HPDE6-E6E7 (cell line): ENCODE measurements around the gene MTHFSD.

ENCODE experiments used
- DNase-seq: peaks from one replicate; pipeline ENCODE4 v3.0.0; 2011; ENCODE audit warnings: missing footprints; ENCODE audit errors: extremely low spot score

MTHFSD gene

DNA sequence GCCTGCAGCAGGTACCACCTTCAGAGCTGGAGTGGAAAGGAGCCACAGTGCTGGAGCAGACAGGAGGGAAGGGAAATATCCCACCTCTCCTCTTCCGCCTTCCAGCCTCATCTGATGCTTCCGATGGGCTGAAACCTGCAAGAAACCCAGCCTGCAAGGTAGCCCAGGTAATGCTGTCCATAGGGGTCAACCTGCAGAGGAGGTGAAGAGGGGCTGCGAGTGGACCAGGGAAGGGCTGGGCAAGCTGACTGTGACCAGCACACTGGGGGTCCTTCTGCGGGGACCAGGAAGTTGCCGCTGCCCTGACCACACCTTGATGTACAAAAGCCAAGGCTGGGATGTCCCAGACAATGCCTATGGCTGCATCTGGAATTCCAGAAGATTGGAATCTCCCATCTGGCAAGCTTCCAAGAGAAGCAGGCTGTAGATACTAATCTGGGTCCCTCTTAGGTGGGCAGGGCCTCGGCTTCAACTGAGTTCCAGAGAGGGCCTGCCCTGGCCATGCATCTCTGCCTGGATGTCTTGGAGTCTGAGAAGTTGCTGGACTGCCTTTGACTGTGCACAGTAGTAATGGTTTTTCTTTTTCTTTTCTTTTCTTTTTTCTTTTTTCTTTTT, 29.1 kb upstream of the MTHFSD start:
- no peak for DNase-seq

DNA sequence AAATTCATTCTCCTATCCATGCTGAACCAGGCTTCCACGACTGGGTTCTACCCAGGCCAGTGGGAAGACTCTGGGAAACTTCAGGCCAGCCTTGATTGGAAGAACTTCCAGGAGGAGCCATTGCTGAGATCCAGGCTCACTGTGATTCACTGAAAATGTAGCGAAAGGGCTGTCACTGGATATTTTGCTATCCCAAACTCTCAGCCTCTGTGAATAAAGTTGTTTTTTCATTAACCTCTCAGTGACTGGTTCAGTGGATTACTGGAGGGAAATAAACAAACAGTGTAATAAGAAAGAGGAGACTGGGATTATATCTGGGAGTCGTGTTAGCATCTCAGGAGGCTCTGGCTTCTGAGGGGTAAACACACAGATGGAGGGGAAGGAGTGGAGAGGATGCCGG, 26.4 kb upstream of the MTHFSD start:
- DNase-seq = no peak

DNA sequence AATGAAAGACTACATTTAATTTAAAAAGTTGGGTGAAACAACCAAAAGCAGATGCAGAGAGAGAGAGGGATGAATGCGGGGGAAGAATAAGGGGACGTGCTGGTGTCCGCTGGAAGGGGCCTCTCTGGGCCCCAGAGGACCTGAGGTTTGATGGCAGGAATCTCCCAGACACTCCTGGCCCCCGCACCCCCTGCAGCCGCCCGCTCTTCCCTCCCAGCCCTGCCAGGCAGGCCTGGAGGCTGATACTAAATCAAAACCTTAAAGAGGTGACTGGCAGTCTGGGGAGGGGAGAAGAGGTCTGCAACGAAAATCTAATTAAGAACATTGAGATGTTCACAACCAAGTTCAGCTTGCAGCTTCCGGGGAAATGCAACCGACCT, 25.7 kb upstream of the MTHFSD start:
- no peak for DNase-seq

DNA sequence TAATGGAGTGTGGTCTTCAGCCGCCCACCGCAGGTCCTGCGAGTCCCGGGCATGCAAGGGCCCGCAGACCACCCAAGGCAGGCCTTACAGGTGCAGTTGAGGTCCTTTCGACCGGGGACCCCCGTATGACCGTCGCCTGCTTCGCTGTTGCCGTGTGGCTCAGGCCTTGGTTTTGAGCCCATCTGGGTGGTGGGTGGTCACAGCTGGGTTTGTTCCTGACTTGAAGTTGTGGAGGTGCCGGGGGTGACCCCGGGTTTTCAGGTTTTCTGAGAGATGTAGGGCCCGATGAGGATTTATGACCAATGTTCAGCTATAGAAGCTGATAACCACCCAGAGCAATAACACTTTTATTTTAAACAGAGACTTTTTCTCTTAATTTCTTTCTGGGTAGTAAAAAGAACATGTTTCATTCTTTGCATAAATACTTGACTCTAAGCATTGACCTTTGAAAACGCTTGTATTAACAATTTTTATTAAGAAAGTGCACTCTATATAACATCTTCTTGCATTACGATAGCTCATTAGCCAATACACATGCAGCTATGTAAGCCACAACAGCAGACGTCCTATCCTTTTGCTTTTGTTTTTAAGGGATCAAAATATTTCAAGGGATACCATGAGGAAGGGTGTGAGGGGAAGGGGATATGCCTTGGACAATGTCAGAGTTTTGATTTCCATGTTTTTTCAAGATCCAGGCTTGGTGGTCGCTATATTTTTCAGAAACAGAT, 25.2 kb upstream of the MTHFSD start:
- no peak for DNase-seq

DNA sequence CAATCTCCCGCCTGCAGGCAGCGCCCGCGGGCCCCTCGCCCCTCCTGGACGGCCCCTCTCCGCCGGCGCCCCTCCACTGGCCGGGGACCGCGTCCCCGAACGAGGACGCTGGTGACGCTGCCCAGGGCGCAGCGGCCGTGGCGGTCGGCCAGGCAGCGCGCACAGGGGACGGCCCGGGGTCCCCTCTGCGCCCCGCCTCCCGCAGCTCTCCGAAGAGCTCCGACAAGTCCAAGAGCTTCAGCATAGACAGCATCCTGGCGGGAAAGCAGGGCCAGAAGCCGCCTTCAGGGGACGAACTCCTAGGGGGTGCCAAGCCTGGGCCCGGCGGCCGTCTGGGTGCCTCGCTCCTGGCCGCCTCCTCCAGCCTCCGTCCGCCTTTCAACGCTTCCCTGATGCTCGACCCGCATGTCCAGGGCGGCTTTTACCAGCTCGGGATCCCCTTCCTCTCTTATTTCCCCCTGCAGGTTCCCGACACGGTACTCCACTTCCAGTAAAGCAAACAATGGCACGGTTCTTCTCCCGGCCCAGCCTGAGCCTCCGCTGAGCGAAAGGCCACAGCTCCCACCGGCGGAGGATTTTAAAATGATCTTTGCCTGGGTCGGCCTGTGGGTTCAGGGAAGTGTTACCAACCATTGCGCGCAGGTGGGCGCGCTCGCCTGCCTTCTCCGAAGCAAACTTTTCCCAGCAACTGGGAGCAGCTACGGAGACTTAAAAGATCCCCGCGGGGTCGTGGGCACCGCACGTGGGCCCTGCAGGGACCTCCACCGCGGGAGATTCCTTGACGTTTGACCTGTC, 24.4 kb upstream of the MTHFSD start:
- no peak for DNase-seq

DNA sequence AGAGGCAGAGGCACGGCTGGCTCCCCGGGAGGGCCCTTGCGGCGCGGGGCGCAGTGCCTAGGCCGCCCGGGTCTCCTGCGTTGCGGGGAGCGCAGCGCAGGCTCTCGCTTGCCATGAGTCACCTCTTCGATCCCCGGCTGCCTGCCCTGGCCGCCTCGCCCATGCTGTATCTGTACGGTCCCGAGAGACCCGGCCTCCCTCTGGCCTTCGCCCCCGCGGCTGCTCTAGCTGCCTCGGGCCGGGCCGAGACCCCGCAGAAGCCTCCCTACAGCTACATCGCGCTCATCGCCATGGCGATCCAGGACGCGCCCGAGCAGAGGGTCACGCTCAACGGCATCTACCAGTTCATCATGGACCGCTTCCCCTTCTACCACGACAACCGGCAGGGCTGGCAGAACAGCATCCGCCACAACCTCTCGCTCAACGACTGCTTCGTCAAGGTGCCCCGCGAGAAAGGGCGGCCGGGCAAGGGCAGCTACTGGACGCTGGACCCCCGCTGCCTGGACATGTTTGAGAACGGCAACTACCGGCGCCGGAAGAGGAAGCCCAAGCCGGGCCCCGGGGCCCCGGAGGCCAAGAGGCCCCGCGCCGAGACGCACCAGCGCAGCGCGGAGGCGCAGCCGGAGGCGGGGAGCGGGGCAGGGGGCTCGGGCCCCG, 23.7 kb upstream of the MTHFSD start:
- DNase-seq = no peak

DNA sequence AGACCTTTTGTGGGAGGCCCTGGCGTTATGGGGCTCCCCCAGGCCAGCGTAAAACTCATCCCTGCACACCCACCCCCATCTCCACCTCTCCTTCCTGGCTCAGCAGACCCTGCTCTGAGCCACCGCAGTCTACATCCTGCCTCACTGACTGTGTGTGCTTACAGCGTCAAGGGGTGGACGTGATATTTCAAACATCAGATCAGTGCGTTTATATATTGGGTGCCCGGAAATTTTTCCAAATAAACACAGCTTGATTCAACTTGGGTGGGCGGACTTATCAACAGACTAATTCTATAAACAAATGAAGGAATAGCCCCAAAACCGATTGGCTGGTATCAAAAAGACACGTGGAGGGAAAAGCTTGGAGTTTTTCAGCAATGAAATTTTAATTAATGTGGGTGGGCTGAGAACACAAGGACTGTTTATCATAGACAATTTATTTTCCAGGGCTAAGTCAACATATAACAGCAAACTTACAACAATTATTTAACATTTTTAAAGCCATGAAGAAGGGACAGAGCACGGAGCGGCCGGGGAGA, 23.1 kb upstream of the MTHFSD start, which contains the start of gene FOXL1:
Gene FOXL1, plus strand, starts transcription at position 489 of the 539 bp plus-strand sequence. CDS start 175 bp downstream, outside the sequence.
- no peak for DNase-seq

DNA sequence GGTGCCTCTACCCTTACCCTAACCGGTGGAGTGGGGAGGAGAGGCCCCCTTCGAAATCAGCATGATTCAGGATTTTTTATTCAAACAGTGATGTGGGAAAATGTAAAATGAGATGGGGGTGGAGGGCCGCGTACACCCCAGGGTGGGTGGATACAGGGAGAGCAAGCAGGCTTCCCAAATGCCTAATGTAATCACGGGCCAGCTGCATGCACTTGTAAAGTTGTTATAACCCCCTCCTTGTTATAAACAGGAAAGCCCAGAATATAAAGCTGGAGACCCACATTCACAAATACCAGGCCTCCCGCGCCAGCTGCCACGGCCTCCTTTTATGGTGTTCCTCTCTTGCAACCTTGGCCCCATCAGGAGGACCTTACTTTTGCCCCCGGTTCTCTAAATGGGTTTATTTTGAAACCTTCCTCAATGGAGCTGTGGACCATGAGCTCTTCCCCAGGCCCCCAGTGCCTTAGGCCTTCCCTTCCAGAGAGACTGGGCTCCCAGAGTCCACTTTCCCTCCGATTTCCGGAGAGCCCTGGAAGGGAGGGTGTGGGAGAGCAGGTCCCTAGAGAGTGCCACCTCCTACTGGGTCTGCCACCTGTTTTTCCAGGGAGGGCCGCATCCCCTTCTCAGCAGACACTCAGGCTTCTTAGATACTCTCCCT, 22.4 kb upstream of the MTHFSD start:
- DNase-seq = no peak

DNA sequence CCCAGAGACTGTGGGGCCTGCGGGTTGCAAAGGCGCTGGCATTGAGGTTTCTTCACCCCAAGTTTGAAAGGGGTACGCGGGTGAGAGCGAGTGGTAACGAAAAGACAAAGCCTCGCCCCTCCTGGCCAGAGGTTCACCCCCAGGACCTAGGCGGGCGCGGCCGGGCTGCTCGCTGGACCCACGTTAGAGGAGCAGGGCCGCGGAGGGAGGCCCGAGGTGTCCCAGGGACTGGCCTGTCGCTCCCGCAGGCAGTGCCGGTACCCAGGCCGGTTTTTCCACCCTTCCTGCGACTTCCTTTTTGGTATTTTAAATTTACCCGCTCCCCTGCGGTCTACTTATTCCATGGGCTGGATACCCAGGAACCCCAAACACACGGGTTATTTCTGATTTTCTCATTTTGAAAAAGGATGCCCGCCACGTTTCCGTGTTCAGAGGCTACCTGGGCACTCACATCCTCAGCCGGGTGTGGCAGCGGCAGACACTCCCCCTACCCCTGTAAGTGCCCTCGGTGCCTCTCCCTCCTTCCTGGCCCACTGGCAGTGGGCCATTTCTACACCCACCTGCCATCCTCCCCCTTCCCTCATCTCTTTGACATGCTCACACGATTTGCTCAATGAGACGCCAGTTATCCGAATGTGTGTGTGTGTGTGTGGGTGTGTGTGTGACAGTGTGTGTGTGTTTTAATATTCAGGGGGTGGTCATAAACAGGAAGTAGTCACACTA, 21.7 kb upstream of the MTHFSD start:
- no peak for DNase-seq

DNA sequence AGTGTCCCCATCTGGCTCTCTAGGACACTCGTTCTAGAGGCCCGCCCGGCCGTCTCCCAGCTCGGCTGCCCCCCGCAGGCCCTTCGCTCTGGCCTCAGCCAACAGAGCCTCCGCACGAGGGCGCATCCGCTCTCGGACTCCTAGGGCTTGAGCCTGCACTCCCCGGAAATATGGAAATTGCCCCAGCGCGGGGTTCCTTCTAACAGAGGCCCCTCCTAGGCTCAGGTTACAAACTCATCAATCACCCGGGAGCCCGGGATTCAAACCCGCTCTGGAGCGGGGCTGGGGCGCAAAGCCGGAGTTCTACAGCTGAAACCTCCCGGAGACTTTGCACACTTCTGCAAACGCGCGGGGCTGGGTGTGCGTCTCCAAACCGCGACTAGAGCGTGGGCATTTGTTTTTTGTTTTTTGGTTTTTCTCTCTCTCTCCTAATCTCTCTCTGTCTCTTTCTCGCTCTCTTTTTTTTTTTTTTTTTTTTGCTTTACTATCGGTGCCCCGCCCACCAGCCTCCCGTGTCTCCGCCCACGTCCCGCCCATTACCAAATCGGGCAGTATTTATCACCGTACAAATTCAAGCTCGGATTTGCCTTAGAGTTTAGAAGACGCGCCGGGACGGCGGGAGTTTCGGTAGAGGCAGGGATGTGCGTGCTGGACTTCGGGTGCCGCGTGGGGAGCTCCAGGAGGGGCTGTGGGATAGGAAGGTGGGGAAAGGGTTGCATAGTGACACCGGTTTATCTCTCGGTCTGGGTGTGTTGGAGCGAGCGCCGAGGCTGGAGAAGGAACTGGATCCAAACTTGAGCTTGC, 20.9 kb upstream of the MTHFSD start:
- peak; percentile 98 for DNase-seq

DNA sequence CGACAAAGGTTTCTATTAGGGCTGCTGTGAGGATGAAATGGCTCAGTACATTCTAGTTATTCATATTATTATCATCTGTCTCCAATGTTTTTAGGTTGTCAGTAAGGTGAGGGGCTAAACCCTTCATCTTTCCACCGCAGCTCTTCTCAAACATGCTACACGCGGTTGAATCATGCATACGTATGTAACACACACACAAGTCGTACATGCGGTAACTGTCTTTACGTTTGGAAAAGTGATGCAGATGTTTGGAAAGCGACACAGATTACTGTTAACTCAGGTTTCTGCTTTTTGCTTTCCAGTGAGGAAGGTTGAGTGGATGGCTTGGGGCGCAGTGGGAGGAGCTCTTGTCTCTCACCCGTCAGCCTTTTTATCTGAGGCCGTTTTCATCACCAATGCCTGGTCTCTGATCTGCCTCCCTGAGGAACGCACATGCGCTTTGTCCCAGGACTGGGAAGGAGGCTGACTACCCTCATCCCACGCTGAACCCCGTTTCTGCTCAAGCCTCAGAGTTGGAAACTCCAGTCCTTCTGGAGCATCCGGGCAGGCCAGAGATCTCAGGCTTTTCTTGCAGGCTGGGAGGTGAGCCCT, 20.2 kb upstream of the MTHFSD start:
- DNase-seq = no peak

DNA sequence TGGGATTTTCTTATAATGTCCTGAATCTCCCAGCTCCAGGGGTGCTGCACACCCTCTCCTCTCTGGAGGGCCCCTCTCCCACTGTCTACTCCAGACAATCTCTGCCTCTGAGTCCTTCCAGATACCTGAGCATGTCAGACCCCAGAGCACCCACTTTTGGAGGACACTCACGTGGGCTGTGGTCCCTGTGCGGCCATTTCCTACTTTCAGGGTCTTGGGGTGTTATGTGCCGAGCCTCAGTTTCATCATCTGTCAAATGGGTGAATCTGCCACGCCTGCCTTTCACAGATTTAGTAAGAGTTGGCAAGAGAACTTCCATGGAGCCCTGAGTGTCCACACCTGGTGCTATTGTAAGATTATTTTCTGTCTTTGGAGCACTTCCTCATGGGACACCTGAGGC, 19.6 kb upstream of the MTHFSD start:
- DNase-seq = no peak

DNA sequence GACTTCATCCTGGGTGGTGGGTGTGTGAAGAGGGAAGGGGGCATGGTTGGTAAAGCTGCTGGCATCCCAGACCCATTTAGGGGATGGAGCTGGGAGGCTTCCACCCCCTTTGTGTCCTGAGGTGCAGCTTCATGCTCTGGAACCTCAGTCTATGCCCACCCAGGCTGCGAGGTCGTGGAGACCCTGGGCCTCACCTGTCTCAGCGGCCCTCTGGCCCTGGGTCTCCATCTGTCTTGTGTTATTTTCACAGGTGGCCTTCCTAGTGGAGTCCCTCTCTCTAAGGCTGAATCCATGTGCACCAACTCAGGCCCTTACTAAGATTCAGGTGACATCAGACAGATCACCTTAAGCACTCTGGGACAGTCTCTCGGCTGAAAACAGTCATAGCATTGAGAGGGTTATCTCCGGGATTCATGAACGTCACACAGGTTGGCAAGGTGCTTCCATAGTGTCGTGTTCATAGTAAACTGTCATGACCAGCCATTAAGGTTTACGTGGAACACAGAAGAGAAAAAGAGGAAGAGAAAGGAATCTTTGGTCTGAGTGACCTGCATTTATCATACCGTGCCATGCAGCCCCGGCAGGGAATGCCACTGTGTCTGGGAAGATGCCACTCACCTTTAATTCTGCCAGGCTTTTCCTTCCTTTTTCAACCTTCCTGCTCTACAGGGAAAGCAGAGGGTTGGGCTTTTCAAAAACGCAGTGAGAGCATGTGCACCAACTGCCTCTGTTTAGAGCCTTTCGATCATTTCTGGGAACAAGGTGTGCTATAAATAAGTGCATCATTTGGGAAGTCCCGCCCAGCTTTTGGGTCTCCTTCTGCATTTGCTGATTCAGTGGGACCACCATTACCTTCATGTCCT, 18.8 kb upstream of the MTHFSD start:
- DNase-seq = no peak

DNA sequence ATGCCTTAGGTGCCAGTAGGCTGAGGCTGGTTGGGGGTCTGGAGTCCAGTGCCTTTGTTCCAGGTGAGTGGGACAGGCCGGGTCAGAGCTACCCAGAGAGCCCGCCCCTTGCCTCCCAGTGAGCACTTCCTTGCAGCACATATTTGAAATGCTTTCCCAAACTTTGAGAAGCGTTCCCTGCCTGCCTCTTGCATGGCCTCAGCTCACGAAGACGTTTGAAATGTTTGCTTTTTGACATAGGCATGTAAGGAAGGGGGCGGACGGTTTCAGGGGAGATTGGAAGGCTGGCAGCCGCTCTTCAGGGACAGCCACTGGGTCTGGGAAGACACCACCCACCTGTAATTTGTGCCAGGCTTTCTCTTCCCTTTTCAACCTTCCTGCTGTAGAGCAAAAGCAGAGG, 18.2 kb upstream of the MTHFSD start:
- DNase-seq = no peak

DNA sequence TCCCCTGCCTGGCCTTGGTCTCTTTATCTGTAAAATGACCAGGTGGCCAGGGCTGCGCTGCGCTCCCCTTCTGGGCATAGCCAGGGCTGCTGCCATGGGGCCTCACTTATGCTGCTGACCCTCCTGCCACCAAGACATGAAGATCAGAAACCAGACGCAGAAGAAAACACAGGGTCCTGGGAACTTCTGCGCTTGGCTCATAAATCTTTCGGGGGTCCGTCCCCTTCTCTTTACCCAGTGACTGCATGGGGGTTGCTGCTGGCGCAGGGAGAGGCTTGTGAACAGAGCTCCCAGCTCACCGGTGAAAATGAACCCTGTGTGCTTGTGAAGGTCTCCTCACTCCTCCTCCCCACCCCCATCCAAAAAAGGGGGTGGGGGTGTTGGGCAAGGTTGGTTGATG, 17.6 kb upstream of the MTHFSD start:
- no peak for DNase-seq

DNA sequence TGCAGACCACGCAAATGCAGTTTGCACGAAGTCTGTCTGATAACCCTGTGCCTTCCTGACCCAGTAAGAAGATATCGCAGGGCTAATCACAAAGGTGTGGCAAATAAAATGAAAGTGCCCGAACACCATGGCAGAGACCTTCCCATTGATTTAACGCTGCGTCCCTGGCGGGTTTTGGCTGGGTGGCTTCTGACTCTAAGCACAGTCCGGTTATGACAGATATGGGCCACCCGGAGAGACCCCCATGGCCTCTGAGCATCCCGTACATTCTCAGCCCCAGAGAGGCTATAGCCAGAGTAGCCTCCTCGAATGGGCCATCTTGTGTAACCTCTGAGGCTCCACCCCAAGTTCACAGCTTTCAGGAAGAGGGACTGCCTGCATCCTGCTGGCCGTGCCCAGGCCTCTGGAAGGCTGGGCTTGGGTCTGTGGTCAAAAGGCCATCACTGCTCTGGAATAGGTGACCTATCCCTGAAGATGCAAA, 17.0 kb upstream of the MTHFSD start:
- DNase-seq = no peak

DNA sequence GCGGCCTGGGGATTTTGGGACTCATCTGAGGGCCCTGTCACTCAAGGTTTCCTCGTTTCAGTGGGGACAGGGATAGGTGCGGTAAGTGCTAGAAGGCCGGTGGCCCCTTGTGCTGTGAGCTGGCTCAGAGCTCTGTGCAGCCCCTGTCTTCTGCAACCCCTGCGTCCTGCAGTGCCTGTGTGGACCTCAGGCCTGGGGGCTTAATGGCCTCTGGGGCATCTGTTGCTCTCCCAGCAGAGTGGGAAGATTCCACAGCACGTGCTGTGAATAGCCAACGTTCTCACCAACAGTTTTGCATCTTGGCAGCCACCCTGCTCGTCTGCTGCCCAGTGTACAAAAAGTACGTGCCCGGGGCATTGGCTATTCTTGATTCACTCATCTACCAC, 16.5 kb upstream of the MTHFSD start:
- no peak for DNase-seq
